D341Med (cell line): ENCODE results near the gene SLC51A.
A peak's percentile ranks its signal among the peaks of the same experiment; 100 is the strongest.
"Not testable (repeated sequence)": the region's sequence is repeated elsewhere in the genome, so short reads cannot be mapped to it uniquely, and the experiment has no call there.

Source experiments
- DNase-seq: peaks from one replicate; pipeline ENCODE4 v3.0.0; 2012; ENCODE audit warnings: low spot score

Gene SLC51A

GRCh38 chr3:196216089-196216564 is at the start of gene SLC51A:
SLC51A (plus strand) TSS chr3:196216534; CDS start chr3:196216713, 179 bp downstream.
- DNase-seq: peak; percentile 33

GRCh38 chr3:196166741-196167140 is 49.6 kb upstream of the SLC51A start:
- no peak for DNase-seq

- peak; percentile 51 for DNase-seq
These were observed 47.4 kb upstream of the SLC51A start for GRCh38 chr3:196168808-196169391.

GRCh38 chr3:196169836-196170240 is 46.5 kb upstream of the SLC51A start:
- DNase-seq: no peak

GRCh38 chr3:196170296-196170695 is 46.0 kb upstream of the SLC51A start:
- DNase-seq: not testable (repeated sequence)

GRCh38 chr3:196174652-196175051 is 41.7 kb upstream of the SLC51A start:
- DNase-seq: no peak

- no peak for DNase-seq
These were observed 41.2 kb upstream of the SLC51A start for GRCh38 chr3:196175116-196175625.

- no peak for DNase-seq
These were observed 40.6 kb upstream of the SLC51A start for GRCh38 chr3:196175722-196176121.

GRCh38 chr3:196177567-196177966 is 38.8 kb upstream of the SLC51A start:
- DNase-seq: no peak

GRCh38 chr3:196177967-196178366 is 38.4 kb upstream of the SLC51A start:
- DNase-seq: no peak

GRCh38 chr3:196178993-196179379 is 37.3 kb upstream of the SLC51A start:
- no peak for DNase-seq

GRCh38 chr3:196179380-196180308 is 36.7 kb upstream of the SLC51A start:
- DNase-seq: peak; percentile 28

GRCh38 chr3:196180346-196180745 is 36.0 kb upstream of the SLC51A start:
- DNase-seq: no peak

GRCh38 chr3:196181127-196181546 is 35.2 kb upstream of the SLC51A start:
- DNase-seq: peak; percentile 38

- DNase-seq: not testable (repeated sequence)
These were observed 32.2 kb upstream of the SLC51A start for GRCh38 chr3:196184169-196184432.

GRCh38 chr3:196184881-196185280 is 31.5 kb upstream of the SLC51A start:
- no peak for DNase-seq

- DNase-seq: no peak
These were observed 29.4 kb upstream of the SLC51A start for GRCh38 chr3:196186651-196187573.

GRCh38 chr3:196189566-196190347 is 26.6 kb upstream of the SLC51A start:
- no peak for DNase-seq

- DNase-seq: no peak
These were observed 24.3 kb upstream of the SLC51A start for GRCh38 chr3:196192036-196192523.

GRCh38 chr3:196192524-196193051 is 23.7 kb upstream of the SLC51A start:
- DNase-seq: no peak
